Natural killer cell (primary cell): Measurements from ENCODE around the gene CD38. TPM values are rescaled to one million over a fixed set of nuclear protein-coding genes. Genes with fewer than 3 reads are reported as not detected.

Experiments used
- ATAC-seq, 3 donors: fragments of 150-1000 bp in 2 of 3; fragments of 200-7000 bp in 1 of 3; cut with Tn5 transposase; 1 replicate in 1 of 3; 2 replicates in 2 of 3; pipeline ENCODE4 v1.10.0; 2021; ENCODE audit warnings: mild to moderate bottlenecking in 2 of 3, moderate library complexity in 2 of 3
- DNase-seq, 2 donors: peaks; one replicate each; pipeline versions ENCODE4 v3.0.0 to v3.0.0-alpha.2; 2013 to 2021; ENCODE audit warnings: mixed read lengths in 1 of 2
- H3K27ac ChIP-seq: one replicate; pipeline ENCODE4 v1.5.1; 2013; ENCODE audit warnings: mild to moderate bottlenecking, low read length
- H3K27me3 ChIP-seq: one replicate; pipeline ENCODE4 v1.6.1; 2013; ENCODE audit warnings: low read length; ENCODE audit not compliant: control insufficient read depth, insufficient read depth
- H3K36me3 ChIP-seq: one replicate; pipeline ENCODE4 v1.6.1; 2013; ENCODE audit warnings: low read length; ENCODE audit not compliant: control insufficient read depth, insufficient read depth
- H3K4me1 ChIP-seq: one replicate; pipeline ENCODE4 v1.6.1; 2013; ENCODE audit warnings: low read length; ENCODE audit not compliant: control insufficient read depth, insufficient read depth
- H3K4me3 ChIP-seq: one replicate; pipeline ENCODE4 v1.5.1; 2013; ENCODE audit warnings: low read length
- H3K9me3 ChIP-seq: one replicate; pipeline ENCODE4 v1.6.1; 2013; ENCODE audit warnings: low read length; ENCODE audit not compliant: control insufficient read depth, insufficient read depth
- H3K27ac Mint-ChIP-seq, 2 donors: one replicate each; pipeline ENCODE4 v1.8.0; 2022; ENCODE audit warnings: mild to moderate bottlenecking in 2 of 2, mixed read lengths in 2 of 2, moderate library complexity in 1 of 2
- H3K27me3 Mint-ChIP-seq, 2 donors: one replicate each; pipeline ENCODE4 v1.8.0; 2022; ENCODE audit warnings: low read depth in 2 of 2, mixed read lengths in 2 of 2
- H3K36me3 Mint-ChIP-seq: one replicate; pipeline ENCODE4 v1.8.0; 2022; ENCODE audit warnings: mixed read lengths
- H3K4me1 Mint-ChIP-seq, 2 donors: one replicate each; pipeline ENCODE4 v1.8.0; 2022; ENCODE audit warnings: mixed read lengths in 2 of 2
- H3K4me3 Mint-ChIP-seq: one replicate; pipeline ENCODE4 v1.8.0; 2022; ENCODE audit warnings: mild to moderate bottlenecking, moderate library complexity, mixed read lengths
- H3K9me3 Mint-ChIP-seq, 2 donors: one replicate each; pipeline ENCODE4 v1.8.0; 2022; ENCODE audit warnings: mixed read lengths in 2 of 2
- CTCF ChIP-seq: fragments of 200-600 bp; IDR thresholded peaks from one replicate; pipeline ENCODE4 v1.8.0; 2022; ENCODE audit warnings: antibody characterized with exemption
- WGBS: methylation state at CpG from one replicate; pipeline ENCODE4 v1.1.7; 2013; ENCODE audit warnings: missing lambda C conversion rate; ENCODE audit not compliant: insufficient coverage; 5-methylcytosine and 5-hydroxymethylcytosine counted together
- intact Hi-C: fragments of 100-400 bp; cut with micrococcal nuclease; formaldehyde crosslinking; loops from one replicate; pipeline ENCODE4 v1.14.2; 2022
- total RNA-seq, 4 donors: library from RNA; stranded (reverse); fragments of 120-200 nt in 1 of 4; gene quantifications; one replicate each; pipeline versions ENCODE4 v1.2.3 to v1.2.4, GENCODE V29; 2013 to 2022

Gene CD38
- total RNA-seq, 3 donors from 2014 or later (not counting 1 experiment from before 2014, with no cell fraction given): 91.8 to 124 (median 98.8) TPM

DNA sequence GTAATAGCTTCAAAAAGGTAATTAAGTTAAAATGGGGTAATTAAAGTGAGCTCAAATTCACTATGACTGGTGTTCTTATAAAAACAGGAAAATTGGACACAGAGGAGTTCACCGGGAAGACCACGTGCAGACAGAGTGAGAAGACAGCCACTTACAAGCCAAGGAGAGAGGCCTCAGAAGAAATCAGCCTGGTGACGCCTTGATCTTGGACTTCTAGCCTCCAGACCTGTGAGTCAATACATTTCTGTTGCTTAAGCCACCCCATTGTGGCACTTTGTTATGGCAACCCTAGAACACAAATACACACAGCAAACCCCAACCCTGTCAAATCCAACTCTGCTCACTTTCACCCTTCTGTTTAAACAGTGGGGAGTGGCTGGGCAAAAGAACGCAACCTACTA is 4.1 kb upstream of the CD38 start:
- no peak overlapping the region for H3K27ac ChIP-seq
- Mint-ChIP-seq H3K4me1 (peaks cover 57 to 67% of the 10 kb centered on the region in 2 donors), H3K27me3 (no peaks in the 10 kb centered on the region), H3K27ac (peak overlapping the region; percentile 57 to 70), H3K36me3 (no peaks in the 10 kb centered on the region), H3K9me3 (no peaks in the 10 kb centered on the region), H3K4me3 (no peak overlapping the region)
- ATAC-seq (peak; percentile 25 to 61 (median 32)), DNase-seq (peak; percentile 29 to 40)
- peaks cover 34% of the 10 kb centered on the region for H3K4me1 ChIP-seq
- TF ChIP-seq CTCF: no peak
- intact Hi-C loops: no loop called here
- no peaks in the 10 kb centered on the region for H3K36me3 ChIP-seq
- WGBS: 67% methylated on average over 4 of the region's 4 CpGs
- H3K9me3 ChIP-seq: no peaks in the 10 kb centered on the region
- H3K4me3 ChIP-seq: no peak overlapping the region
- no peaks in the 10 kb centered on the region for H3K27me3 ChIP-seq

DNA sequence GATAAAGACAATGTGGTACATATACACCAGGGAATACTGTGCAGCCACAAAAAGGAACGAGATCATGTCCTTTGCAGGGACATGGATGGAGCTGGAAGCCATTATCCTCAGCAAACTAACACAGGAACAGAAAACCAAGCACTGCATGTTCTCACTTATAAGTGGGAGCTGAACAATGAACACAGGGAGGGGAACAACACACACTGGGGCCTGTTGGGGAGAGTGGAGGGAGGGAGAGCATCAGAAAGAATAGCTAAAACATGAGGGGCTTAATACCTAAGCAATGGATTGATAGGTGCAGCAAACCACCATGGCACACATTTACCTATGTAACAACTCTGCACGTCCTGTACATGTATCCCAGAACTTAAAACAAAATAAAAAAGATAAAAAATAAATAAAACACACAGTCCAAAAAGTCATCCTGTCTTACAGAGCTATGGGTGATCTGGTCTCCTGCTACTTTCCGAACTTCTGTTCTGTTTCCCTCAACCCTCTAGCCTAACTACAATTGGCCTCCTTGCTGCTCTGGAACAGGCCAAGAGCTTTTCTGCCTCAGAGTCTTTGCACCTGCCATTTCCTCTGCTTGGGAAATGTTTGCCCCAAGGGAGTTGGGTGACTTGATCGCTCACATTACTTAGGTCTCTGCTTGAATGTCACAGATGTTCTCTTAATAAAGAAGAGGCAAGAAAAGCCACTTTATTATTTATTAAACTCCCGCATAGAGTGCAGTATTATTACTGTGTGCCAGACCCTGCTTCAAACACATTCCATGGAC is 1.1 kb upstream of the CD38 start:
- H3K4me1 Mint-ChIP-seq: peaks cover 69 to 76% of the 10 kb centered on the region in 2 donors
- no peak for TF ChIP-seq CTCF
- ATAC-seq (no peak), DNase-seq (peak in 1 of 2 donors; percentile 12)
- peaks cover 8% of the 10 kb centered on the region for H3K36me3 Mint-ChIP-seq
- Histone ChIP-seq H3K4me3 (no peak overlapping the region), H3K9me3 (no peaks in the 10 kb centered on the region), H3K36me3 (peaks cover 3% of the 10 kb centered on the region), H3K4me1 (peaks cover 48% of the 10 kb centered on the region), H3K27ac (no peak overlapping the region), H3K27me3 (no peaks in the 10 kb centered on the region)
- no peaks in the 10 kb centered on the region for H3K27me3 Mint-ChIP-seq
- peak overlapping the region; percentile 83 to 86 for H3K27ac Mint-ChIP-seq
- 81% methylated on average over 5 of the region's 5 CpGs for WGBS
- no peaks in the 10 kb centered on the region for H3K9me3 Mint-ChIP-seq
- intact Hi-C loops: no loop called here
- H3K4me3 Mint-ChIP-seq: peak overlapping the region; percentile 91

- peaks cover 8% of the 10 kb centered on the region for H3K36me3 Mint-ChIP-seq
- DNase-seq: no peak
- ATAC-seq: no peak
- peak overlapping the region; percentile 91 for H3K4me3 Mint-ChIP-seq
- intact Hi-C loops: loop anchor here (2.0 kb wide), 1 partner anchor 185 kb away; the partner anchor contains the start of gene FGFBP2
- H3K27ac Mint-ChIP-seq: peak overlapping the region; percentile 83 to 86
- Histone ChIP-seq H3K27ac (peak overlapping the region; percentile 36), H3K4me1 (peaks cover 43% of the 10 kb centered on the region), H3K27me3 (no peaks in the 10 kb centered on the region), H3K36me3 (peaks cover 3% of the 10 kb centered on the region), H3K9me3 (no peaks in the 10 kb centered on the region), H3K4me3 (peak overlapping the region; percentile 59)
- no peak for TF ChIP-seq CTCF
- no peaks in the 10 kb centered on the region for H3K9me3 Mint-ChIP-seq
- H3K27me3 Mint-ChIP-seq: no peaks in the 10 kb centered on the region
- WGBS: 45% methylated on average over 7 of the region's 7 CpGs
- H3K4me1 Mint-ChIP-seq: peaks cover 69 to 76% of the 10 kb centered on the region in 2 donors
Measured at GRCh38 chr4:15777697-15778288, 335 bp upstream of the CD38 start.
